ENCODE results near the gene DHRS7B. TPM values are rescaled to one million over a fixed set of nuclear protein-coding genes. Genes with fewer than 3 reads are reported as not detected.

The DHRS7B gene
- polyA plus RNA-seq, 1 of the 3 experiments (the other 2 are of a cell fraction) = 17.8 TPM

DNA sequence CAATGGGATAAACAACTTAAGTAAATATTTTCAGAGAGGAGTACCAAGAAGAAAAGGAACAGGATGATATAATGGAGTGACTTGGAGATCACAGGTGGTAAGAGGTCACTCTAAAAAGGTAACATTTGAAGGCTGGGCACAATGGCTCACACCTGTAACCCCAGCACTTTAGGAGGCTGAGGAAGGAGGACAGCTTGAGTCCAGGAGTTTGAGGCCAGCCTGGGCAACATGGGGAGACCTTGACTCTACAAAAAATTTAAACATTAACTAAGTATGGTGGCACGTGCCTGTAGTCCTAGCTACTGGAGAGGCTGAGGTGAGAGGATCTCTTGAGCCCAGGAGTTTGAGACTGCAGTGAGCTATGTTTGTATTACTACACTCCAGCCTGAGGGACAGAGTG, 90.6 kb downstream of the DHRS7B start:
- no peaks in the 10 kb centered on the region for H3K27me3 ChIP-seq (ENCODE audit: insufficient read depth)
- H3F3A ChIP-seq (replicated peaks; ENCODE audit: insufficient read depth) = no peaks in the 10 kb centered on the region
- WGBS (ENCODE audit: low lambda C conversion rate) = 69% methylated on average over 1 of the region's 1 CpG
- no peak overlapping the region for H3K4me2 ChIP-seq
- no peaks in the 10 kb centered on the region for H3K9me3 ChIP-seq
- no peak overlapping the region for H3K27ac ChIP-seq (ENCODE audit: low read depth in 2 of 2, low read length in 1 of 2)
- H3K4me3 ChIP-seq (ENCODE audit: low read depth in 2 of 2, low read length in 1 of 2) = no peak overlapping the region
- no peak for DNase-seq
- TF ChIP-seq, protein P1, sequence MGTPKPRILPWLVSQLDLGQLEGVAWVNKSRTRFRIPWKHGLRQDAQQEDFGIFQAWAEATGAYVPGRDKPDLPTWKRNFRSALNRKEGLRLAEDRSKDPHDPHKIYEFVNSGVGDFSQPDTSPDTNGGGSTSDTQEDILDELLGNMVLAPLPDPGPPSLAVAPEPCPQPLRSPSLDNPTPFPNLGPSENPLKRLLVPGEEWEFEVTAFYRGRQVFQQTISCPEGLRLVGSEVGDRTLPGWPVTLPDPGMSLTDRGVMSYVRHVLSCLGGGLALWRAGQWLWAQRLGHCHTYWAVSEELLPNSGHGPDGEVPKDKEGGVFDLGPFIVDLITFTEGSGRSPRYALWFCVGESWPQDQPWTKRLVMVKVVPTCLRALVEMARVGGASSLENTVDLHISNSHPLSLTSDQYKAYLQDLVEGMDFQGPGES (IDR thresholded peaks at IDR 0.05; ENCODE audit: low read depth, low read length) = no peak
- TF ChIP-seq POLR2AphosphoS5 (IDR thresholded peaks at IDR 0.05; ENCODE audit: low read depth, low read length) = no peak
- TF ChIP-seq, protein P2, sequence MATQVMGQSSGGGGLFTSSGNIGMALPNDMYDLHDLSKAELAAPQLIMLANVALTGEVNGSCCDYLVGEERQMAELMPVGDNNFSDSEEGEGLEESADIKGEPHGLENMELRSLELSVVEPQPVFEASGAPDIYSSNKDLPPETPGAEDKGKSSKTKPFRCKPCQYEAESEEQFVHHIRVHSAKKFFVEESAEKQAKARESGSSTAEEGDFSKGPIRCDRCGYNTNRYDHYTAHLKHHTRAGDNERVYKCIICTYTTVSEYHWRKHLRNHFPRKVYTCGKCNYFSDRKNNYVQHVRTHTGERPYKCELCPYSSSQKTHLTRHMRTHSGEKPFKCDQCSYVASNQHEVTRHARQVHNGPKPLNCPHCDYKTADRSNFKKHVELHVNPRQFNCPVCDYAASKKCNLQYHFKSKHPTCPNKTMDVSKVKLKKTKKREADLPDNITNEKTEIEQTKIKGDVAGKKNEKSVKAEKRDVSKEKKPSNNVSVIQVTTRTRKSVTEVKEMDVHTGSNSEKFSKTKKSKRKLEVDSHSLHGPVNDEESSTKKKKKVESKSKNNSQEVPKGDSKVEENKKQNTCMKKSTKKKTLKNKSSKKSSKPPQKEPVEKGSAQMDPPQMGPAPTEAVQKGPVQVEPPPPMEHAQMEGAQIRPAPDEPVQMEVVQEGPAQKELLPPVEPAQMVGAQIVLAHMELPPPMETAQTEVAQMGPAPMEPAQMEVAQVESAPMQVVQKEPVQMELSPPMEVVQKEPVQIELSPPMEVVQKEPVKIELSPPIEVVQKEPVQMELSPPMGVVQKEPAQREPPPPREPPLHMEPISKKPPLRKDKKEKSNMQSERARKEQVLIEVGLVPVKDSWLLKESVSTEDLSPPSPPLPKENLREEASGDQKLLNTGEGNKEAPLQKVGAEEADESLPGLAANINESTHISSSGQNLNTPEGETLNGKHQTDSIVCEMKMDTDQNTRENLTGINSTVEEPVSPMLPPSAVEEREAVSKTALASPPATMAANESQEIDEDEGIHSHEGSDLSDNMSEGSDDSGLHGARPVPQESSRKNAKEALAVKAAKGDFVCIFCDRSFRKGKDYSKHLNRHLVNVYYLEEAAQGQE (IDR thresholded peaks at IDR 0.05; ENCODE audit: low read depth, low read length) = no peak
- TF ChIP-seq, protein P3, sequence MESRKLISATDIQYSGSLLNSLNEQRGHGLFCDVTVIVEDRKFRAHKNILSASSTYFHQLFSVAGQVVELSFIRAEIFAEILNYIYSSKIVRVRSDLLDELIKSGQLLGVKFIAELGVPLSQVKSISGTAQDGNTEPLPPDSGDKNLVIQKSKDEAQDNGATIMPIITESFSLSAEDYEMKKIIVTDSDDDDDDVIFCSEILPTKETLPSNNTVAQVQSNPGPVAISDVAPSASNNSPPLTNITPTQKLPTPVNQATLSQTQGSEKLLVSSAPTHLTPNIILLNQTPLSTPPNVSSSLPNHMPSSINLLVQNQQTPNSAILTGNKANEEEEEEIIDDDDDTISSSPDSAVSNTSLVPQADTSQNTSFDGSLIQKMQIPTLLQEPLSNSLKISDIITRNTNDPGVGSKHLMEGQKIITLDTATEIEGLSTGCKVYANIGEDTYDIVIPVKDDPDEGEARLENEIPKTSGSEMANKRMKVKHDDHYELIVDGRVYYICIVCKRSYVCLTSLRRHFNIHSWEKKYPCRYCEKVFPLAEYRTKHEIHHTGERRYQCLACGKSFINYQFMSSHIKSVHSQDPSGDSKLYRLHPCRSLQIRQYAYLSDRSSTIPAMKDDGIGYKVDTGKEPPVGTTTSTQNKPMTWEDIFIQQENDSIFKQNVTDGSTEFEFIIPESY (IDR thresholded peaks at IDR 0.05; ENCODE audit: borderline replicate concordance, low read depth) = no peak
- no peak for TF ChIP-seq SMC3 (IDR thresholded peaks at IDR 0.05; ENCODE audit: low read depth, low read length)
- TF ChIP-seq FOXM1 (IDR thresholded peaks at IDR 0.05; ENCODE audit: low read depth) = no peak
- TF ChIP-seq JUND (IDR thresholded peaks at IDR 0.05) = no peak
- TF ChIP-seq, protein P4, sequence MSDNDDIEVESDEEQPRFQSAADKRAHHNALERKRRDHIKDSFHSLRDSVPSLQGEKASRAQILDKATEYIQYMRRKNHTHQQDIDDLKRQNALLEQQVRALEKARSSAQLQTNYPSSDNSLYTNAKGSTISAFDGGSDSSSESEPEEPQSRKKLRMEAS (IDR thresholded peaks at IDR 0.05; ENCODE audit: low read depth) = no peak
- no peak for TF ChIP-seq SIN3A (IDR thresholded peaks at IDR 0.05; ENCODE audit: borderline replicate concordance, low read depth, low read length)
- TF ChIP-seq TAF1 (IDR thresholded peaks at IDR 0.05; ENCODE audit: borderline replicate concordance, low read depth, low read length) = no peak
- TF ChIP-seq, protein P5, sequence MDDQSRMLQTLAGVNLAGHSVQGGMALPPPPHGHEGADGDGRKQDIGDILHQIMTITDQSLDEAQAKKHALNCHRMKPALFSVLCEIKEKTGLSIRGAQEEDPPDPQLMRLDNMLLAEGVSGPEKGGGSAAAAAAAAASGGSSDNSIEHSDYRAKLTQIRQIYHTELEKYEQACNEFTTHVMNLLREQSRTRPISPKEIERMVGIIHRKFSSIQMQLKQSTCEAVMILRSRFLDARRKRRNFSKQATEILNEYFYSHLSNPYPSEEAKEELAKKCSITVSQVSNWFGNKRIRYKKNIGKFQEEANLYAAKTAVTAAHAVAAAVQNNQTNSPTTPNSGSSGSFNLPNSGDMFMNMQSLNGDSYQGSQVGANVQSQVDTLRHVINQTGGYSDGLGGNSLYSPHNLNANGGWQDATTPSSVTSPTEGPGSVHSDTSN (IDR thresholded peaks at IDR 0.05) = no peak
- TF ChIP-seq TEAD4 (IDR thresholded peaks at IDR 0.05; ENCODE audit: borderline replicate concordance, insufficient read depth) = no peak
- no peak for TF ChIP-seq NRF1 (IDR thresholded peaks at IDR 0.05; ENCODE audit: low read depth, low read length)
- TF ChIP-seq NFIC (IDR thresholded peaks at IDR 0.05; ENCODE audit: borderline replicate concordance) = no peak
- peaks cover 2 to 8% of the 10 kb centered on the region in 2 experiments for H3K36me3 ChIP-seq (replicated peaks in 1 of 2; ENCODE audit: control insufficient read depth in 1 of 2, insufficient read depth in 2 of 2, low read length in 1 of 2)
- ChIA-PET CTCF (interaction anchor here (0.9 kb wide), 1 partner anchor 98 kb away, joined by 3 read pairs; no protein-coding TSS in a partner anchor), POLR2A (no interaction called here)
- H3K9me2 ChIP-seq = no peaks in the 10 kb centered on the region
- H3K79me2 ChIP-seq (ENCODE audit: insufficient read depth) = peaks cover 62% of the 10 kb centered on the region
- H3K4me1 ChIP-seq (ENCODE audit: control insufficient read depth in 1 of 2, insufficient read depth in 2 of 2, low read depth in 1 of 2, low read length in 1 of 2) = peaks cover 7 to 15% of the 10 kb centered on the region in 2 experiments; a peak in 2 of 4 replicates
- no peak overlapping the region for H3K9ac ChIP-seq
- H4K20me1 ChIP-seq (ENCODE audit: insufficient read depth) = peaks cover 9% of the 10 kb centered on the region
- no peak overlapping the region for H2AFZ ChIP-seq (ENCODE audit: low read depth)

Data from SK-N-SH (cell line).